Stomach smooth muscle (tissue), 2 donors: Measurements from ENCODE around the gene PDE7B.
A peak's percentile ranks its signal among the peaks of the same experiment; 100 is the strongest.

Experiments used
- H3K27ac ChIP-seq: one replicate; pipeline ENCODE4 v1.7.0; 2013; ENCODE audit warnings: mild to moderate bottlenecking, low read length, inconsistent platforms
- H3K27me3 ChIP-seq, 2 donors: one replicate each; pipeline ENCODE4 v1.7.0; 2013; ENCODE audit warnings: low read length in 2 of 2; ENCODE audit not compliant: insufficient read depth in 2 of 2, control insufficient read depth in 1 of 2
- H3K36me3 ChIP-seq, 2 donors: one replicate each; pipeline ENCODE4 v1.7.0; 2013; ENCODE audit warnings: low read length in 2 of 2; ENCODE audit not compliant: control insufficient read depth in 2 of 2, insufficient read depth in 2 of 2
- H3K4me1 ChIP-seq: one replicate; pipeline ENCODE4 v1.7.0; 2013; ENCODE audit warnings: low read length; ENCODE audit not compliant: control insufficient read depth, insufficient read depth
- H3K4me3 ChIP-seq, 2 donors: one replicate each; pipeline ENCODE4 v1.7.0; 2013; ENCODE audit warnings: low read length in 2 of 2
- H3K9ac ChIP-seq, 2 donors: one replicate each; pipeline ENCODE4 v1.7.0; 2013; ENCODE audit warnings: low read length in 2 of 2, mild to moderate bottlenecking in 1 of 2
- H3K9me3 ChIP-seq, 2 donors: one replicate each; pipeline ENCODE4 v1.7.0; 2013; ENCODE audit warnings: low read length in 2 of 2; ENCODE audit not compliant: control insufficient read depth in 2 of 2
- donor health status: healthy.
- donor health status: Pancreatic carcinoma.

PDE7B gene

DNA sequence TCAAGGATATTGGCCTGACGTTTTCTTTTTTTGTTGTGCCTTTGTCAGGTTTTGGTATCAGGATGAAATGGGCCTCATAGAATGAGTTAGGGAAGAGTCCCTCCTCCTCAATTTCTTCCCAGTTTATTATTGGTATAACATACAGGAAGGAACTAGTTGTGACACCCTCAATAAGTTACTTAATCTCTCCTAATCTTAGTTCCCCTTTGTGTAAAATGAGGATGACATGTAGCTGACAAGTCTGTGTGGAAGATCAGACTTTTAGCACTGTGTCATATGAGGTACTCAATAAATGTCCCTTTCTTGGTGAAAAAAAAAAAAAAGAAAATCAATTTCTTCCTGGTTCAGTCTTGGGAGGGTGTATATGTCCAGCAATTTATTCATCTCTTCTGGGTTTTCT lies 155.8 kb downstream of the PDE7B start:
- Histone ChIP-seq H3K36me3 (no peaks in the 10 kb centered on the region), H3K9me3 (no peaks in the 10 kb centered on the region), H3K4me3 (no peak overlapping the region), H3K27me3 (no peaks in the 10 kb centered on the region), H3K9ac (no peak overlapping the region), H3K27ac (no peak overlapping the region), H3K4me1 (peaks cover 2% of the 10 kb centered on the region)

DNA sequence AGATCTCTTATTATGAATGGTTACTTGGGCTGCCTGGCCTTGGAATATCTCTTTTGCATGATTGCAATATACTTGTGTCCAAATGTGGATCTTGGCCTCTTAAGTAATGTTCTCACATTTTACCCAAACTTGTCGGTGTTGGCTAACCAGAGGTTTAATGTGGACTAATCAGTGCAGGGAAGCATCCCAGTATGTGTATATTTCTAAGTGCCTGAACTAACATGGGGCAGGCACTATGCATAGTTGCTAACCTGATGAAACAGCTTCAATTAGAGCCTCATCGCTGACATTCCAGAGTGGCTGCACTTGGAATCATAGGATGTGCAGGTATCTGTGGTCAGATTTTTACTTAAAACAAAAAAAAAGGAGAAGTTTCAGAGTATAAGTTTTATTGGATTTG lies 160.0 kb downstream of the PDE7B start:
- Histone ChIP-seq H3K27me3 (no peaks in the 10 kb centered on the region), H3K4me3 (no peak overlapping the region), H3K27ac (no peak overlapping the region), H3K9me3 (no peaks in the 10 kb centered on the region), H3K9ac (no peak overlapping the region), H3K36me3 (no peaks in the 10 kb centered on the region), H3K4me1 (peaks cover 5% of the 10 kb centered on the region)

DNA sequence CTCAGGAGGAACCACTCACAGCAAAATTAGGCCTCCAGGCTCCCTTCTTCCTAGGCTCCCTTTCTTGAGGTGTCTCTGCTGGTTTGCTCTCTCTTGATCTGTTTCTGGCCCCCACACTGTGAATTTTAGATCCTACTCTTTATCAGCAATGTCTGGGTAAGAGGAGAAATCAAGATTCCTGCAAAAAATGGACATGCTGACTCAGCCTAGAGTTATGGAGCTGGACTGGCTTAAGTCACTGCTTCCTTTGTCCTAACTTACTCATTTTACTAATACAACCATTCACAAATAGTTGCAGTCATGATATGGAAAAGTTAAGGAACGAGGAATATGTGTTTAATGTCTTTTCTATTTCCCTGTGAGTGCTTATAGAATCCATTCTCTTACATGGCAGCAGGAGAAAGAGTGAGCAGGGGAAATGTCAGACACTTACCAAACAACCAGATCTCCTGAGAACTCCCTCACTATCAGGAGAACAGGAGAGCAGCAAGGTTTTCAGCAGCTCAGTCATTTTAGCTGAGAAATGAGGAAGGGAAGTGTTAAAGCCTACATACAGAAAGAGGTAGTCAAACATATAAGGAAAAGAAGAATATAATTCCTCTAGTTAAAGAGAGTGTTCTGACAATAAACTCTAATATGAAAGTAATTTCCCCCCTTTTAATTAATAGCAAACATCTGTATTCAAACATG lies 160.8 kb downstream of the PDE7B start:
- H3K36me3 ChIP-seq, result no peaks in the 10 kb centered on the region
- no peak overlapping the region for H3K4me3 ChIP-seq
- peaks cover 7% of the 10 kb centered on the region for H3K4me1 ChIP-seq
- no peaks in the 10 kb centered on the region for H3K27me3 ChIP-seq
- no peaks in the 10 kb centered on the region for H3K9me3 ChIP-seq
- H3K27ac ChIP-seq, result no peak overlapping the region
- no peak overlapping the region for H3K9ac ChIP-seq

DNA sequence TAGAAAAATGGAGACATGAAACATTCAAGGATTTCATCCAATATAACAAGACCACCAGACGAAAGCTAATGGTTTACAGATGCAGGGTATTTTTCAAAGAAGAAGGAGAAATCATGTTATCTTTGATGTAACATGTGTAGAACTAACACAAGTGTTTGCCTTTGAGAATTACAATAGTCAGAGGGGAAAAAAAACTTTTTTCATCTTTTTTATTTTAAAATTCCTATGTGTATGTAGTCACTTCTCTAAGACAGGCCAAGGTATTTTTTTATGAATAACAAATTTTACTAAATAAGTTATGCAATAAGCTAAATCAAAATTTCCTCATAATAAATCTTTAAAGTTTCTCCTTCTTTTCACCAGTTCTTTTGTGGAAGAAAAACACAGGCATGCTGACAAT lies 161.4 kb downstream of the PDE7B start:
- H3K9ac ChIP-seq, result no peak overlapping the region
- H3K36me3 ChIP-seq, result no peaks in the 10 kb centered on the region
- no peaks in the 10 kb centered on the region for H3K27me3 ChIP-seq
- H3K9me3 ChIP-seq, result no peaks in the 10 kb centered on the region
- no peak overlapping the region for H3K27ac ChIP-seq
- no peak overlapping the region for H3K4me3 ChIP-seq
- peaks cover 7% of the 10 kb centered on the region for H3K4me1 ChIP-seq

DNA sequence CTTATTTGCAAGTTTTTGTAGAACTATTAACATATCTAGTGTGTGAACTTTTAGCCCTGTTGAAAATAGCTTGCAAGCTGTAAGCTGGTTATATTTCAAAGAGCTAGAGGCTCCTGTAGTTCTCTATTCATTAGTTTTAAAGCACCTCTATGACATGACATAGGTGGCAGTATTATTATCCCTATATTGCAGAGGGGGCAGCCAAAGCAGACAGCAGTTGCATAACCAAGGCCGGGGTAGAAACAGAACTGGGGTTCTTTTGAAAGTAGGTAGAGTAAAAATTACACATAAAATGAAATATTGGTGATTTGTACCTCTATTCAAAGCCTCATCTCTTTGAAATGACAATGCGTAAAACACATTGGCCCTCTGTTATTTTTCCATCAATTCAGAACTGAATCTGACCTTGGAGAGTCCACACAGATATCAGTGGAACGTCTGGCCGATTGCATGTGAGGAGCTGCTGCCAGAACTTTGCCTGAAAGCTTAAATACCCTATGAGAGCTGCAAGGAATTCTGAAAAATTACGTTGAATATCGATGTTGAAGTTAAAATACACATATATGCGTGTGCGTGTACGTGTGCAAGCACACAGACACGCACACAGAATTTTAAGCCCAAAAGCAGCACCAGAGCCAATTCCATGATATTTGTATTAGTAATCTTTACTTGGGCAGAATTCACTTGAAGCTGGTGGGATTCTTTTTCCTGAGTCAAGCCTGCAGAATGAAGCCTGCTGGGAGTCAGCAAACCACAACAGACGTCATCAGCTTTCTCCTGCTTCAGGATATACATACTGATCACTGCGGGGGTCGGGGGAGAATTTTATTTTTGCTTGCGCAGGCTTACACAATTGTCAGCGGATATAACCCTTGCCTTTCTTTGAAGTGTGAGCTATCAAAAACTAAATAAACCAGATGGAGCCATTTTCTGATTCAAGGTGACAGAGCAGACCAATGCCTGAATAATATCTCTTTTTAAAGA lies 163.2 kb downstream of the PDE7B start:
- Histone ChIP-seq H3K27ac (peak overlapping the region; percentile 13), H3K9ac (no peak overlapping the region), H3K9me3 (no peaks in the 10 kb centered on the region), H3K4me1 (peaks cover 7% of the 10 kb centered on the region), H3K36me3 (no peaks in the 10 kb centered on the region), H3K4me3 (peak overlapping the region in 1 of 2 donors; percentile 47), H3K27me3 (no peaks in the 10 kb centered on the region)

DNA sequence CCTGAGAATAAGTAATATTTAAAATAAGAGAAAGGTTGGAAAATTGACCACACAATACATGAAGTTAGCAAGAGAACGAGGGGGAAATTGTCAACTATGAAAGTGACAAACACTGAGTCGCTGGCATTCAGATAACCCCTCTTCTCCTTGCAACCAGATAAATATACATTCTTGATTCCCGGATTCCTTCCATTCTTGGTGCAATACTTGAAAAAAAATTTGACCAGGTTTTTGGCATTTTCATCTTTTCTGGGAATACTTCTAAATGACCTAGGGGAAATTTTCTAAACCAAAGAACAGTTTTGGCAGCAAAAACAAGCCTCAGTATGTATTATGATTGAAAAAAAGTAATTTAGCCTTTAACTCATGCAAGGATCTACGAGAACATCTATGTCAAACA lies 164.0 kb downstream of the PDE7B start:
- H3K9me3 ChIP-seq, result no peaks in the 10 kb centered on the region
- no peak overlapping the region for H3K4me3 ChIP-seq

DNA sequence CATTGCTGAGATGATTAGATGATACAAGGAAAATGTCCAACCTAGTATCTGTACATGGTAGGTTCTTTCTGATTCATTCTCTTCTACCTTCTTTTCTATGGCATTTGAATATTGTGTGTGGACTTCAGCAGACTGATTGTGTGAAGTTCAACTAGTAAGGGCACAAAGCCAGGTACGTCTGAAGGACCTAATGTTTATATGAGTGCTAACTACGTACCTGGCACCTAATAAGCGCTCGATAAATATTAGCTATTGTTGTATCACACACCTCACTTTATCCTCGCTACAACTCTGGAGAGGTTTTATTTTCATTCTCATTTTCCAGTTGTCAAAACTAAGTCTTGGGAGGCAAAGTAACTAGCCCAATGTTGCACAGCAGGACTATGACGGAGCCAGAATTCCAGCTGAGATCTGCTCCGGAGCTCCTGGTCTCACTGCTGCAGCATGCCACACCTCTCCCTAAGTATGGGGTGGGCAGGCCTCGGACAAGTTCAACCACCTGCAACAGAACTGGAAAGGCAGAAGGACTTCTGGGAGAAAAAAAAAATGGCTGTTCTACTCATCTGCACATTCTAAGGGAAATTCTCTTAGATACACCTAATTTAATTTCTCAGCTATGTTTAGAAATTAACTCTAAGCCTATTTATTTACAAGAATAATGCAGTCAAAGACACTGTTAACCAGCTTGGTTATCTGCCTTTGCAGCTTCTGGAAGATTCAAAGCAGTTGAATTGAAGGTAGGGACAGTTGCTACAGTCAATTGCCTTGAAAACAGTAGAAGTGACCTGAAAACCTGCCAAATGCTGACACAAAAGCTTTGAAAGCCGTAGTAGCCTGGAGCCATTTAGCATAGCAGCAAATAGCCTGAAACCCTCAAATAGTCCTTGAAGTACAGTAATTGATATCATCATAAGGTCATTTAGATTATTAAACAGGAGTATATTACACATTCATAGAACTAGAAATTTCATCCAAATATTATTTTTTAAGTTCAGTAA lies 165.0 kb downstream of the PDE7B start:
- Histone ChIP-seq H3K4me3 (no peak overlapping the region), H3K36me3 (no peaks in the 10 kb centered on the region), H3K4me1 (peaks cover 6% of the 10 kb centered on the region), H3K27ac (no peak overlapping the region), H3K27me3 (no peaks in the 10 kb centered on the region), H3K9ac (no peak overlapping the region), H3K9me3 (no peaks in the 10 kb centered on the region)

More for the DNA sequence above, 164.0 kb downstream of the PDE7B start:
- Histone ChIP-seq H3K4me1 (peaks cover 7% of the 10 kb centered on the region), H3K27ac (no peak overlapping the region), H3K36me3 (no peaks in the 10 kb centered on the region), H3K9ac (no peak overlapping the region), H3K27me3 (no peaks in the 10 kb centered on the region)

DNA sequence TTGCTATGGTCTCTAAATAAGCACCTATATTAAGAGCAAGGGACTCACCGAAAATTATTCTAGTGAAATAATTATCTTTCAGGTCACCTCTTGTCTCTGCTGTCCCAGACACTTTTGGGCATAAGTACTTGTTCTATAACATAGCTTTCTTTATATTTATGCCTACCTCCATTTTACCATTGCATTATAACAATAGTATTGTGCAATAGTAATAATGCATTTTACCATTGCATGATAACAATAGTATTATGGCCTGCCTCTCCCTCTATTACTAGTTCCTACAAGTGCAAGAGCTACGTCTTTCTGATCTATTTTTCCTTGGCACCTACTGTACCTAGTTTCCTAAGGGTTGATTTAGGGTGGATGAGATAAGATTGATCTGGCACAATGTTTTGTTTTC lies 169.2 kb downstream of the PDE7B start:
- Histone ChIP-seq H3K4me3 (no peak overlapping the region), H3K4me1 (peaks cover 7% of the 10 kb centered on the region), H3K27me3 (no peaks in the 10 kb centered on the region)

DNA sequence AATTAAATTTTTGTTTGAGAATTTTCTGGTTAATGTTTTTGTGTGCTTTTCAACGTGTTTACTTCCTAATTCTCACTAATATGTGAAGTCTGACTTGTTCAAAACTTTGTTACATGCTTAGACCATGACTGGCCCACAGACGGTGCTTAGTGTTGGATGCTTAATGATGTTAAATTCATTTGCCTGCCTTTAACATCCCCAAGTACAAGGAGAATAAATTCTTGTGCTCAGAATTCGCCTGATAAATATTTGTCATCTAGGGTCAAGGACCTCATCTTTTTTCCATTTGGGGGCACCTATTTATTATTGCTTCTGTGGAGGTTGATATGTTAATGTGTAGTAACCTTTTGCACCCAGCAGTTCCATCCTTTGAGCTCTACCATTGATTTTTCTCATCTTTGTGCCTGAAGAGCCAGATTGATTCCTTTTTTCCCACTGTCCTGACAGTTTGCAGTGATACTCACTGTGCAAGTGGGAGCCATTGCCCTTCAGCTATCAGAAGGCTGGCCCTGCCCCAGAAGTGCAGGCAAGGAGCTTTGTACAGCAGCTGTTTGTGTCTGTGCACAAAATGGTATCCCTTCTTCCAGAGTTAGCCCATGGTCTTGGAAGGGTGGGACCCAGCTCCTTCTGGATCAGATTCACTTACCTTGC lies 170.8 kb downstream of the PDE7B start:
- Histone ChIP-seq H3K36me3 (no peaks in the 10 kb centered on the region), H3K27me3 (no peaks in the 10 kb centered on the region), H3K9ac (no peak overlapping the region), H3K9me3 (no peaks in the 10 kb centered on the region), H3K4me1 (peaks cover 2% of the 10 kb centered on the region), H3K27ac (no peak overlapping the region), H3K4me3 (no peak overlapping the region)

More for the DNA sequence above, 169.2 kb downstream of the PDE7B start:
- Histone ChIP-seq H3K27ac (no peak overlapping the region), H3K9ac (no peak overlapping the region), H3K36me3 (no peaks in the 10 kb centered on the region), H3K9me3 (no peaks in the 10 kb centered on the region)

DNA sequence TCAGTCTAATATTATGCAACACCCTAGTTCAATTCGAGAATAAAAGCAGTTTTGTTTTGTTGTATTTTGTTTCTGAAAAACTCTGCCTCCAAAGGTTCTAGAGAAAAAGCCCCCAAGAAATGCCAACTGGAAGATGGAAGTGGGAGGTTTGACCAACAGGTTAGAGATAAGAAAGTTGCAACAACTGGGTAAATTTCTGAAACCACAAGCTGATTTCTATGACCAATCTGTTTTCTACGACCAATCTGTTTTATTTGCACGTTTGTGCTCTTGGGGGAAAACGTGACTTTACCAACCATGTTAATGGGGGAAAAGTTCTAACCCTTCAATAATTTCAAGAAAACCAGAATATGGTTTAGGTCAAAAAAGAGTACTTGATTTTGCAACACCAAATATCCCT lies 173.2 kb downstream of the PDE7B start:
- no peaks in the 10 kb centered on the region for H3K27me3 ChIP-seq
- H3K9ac ChIP-seq, result no peak overlapping the region
- H3K27ac ChIP-seq, result no peak overlapping the region
- no peaks in the 10 kb centered on the region for H3K36me3 ChIP-seq
- H3K9me3 ChIP-seq, result no peaks in the 10 kb centered on the region
- peaks cover 2% of the 10 kb centered on the region for H3K4me1 ChIP-seq
- H3K4me3 ChIP-seq, result no peak overlapping the region
